AG10803 (cell line): ENCODE data around the gene COA5.

Experiments
- DNase-seq: peaks from one replicate; pipeline ENCODE4 v3.0.0; 2010; ENCODE audit warnings: low read depth
- H3K4me3 ChIP-seq: 2 replicates; pipeline ENCODE4 v1.5.1; 2011; ENCODE audit warnings: mild to moderate bottlenecking, low read length, control low read depth
- TF ChIP-seq, protein P1 (sequence below): conservative IDR thresholded peaks from 2 replicates; pipeline ENCODE4 v1.5.1; 2011; ENCODE audit warnings: mild to moderate bottlenecking, low read length, control low read depth, inconsistent platforms

COA5 gene

GRCh38 chr2:98580656-98581284, 27.5 kb downstream of the COA5 start:
- DNase-seq, result no peak
- no peak overlapping the region for H3K4me3 ChIP-seq
- TF ChIP-seq, protein P1, sequence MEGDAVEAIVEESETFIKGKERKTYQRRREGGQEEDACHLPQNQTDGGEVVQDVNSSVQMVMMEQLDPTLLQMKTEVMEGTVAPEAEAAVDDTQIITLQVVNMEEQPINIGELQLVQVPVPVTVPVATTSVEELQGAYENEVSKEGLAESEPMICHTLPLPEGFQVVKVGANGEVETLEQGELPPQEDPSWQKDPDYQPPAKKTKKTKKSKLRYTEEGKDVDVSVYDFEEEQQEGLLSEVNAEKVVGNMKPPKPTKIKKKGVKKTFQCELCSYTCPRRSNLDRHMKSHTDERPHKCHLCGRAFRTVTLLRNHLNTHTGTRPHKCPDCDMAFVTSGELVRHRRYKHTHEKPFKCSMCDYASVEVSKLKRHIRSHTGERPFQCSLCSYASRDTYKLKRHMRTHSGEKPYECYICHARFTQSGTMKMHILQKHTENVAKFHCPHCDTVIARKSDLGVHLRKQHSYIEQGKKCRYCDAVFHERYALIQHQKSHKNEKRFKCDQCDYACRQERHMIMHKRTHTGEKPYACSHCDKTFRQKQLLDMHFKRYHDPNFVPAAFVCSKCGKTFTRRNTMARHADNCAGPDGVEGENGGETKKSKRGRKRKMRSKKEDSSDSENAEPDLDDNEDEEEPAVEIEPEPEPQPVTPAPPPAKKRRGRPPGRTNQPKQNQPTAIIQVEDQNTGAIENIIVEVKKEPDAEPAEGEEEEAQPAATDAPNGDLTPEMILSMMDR, result no peak

DNA sequence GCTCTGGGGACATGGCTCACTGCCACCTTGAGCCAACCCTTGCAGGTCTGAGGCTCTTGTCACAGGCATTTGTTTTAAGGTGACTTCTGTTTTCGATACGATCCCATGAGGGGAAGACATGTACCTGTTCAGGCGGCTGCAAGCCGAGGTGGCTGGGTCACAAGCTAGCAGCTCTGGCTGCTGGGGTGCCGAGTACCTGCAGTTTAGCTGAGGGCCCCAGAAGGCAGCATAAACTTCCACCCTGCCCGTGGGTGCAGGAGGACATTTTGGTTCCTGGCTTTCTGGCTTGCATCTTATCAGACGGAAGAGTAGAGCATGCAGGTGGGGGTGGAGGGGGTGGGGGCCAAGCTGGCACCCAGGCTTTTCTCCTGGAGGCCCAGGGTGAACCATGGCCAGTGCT, 28.4 kb downstream of the COA5 start:
- TF ChIP-seq, protein P1, result no peak
- H3K4me3 ChIP-seq, result no peak overlapping the region
- DNase-seq, result no peak

DNA sequence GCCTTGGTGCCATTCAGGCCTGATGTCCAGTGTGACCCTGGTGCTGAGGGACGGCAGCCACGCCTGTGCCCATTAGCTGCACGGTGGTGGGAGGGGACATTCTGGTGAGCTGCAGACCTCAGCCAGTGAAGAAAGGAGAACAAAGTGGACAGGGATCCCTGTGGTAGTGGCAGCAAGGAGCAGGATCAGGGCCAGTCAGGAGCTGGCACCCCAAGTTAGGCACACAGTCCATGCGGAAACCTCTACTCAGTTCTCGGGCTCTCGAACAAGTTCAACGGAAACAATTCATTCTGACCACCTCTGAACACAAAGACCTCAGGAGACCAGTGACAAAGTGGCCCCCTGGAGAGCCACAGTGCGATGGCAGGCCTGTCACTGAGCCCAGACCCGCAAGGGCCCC, 30.1 kb downstream of the COA5 start:
- TF ChIP-seq, protein P1, result no peak
- H3K4me3 ChIP-seq, result no peak overlapping the region

DNA sequence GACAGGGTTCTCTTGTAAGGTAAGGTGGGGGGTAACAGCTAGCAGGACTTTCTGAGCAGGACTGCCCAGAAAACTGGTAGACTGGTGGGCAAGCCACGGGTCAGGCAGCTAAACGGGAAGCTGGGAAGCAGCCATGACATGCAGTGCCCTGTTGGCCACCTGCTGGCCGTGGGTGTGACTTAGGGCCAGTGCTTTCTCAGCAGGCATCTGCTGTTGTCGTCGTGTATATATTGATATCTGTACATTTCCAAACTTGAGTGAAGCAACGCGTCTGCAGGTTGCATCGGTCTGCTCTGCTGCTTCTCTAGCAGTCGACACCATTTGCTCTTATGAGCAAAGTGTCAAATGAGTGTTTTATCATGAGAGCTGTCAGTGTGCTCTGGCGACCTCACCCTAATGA, 31.0 kb downstream of the COA5 start:
- no peak overlapping the region for H3K4me3 ChIP-seq
- no peak for DNase-seq

More for the DNA sequence above, 30.1 kb downstream of the COA5 start:
- DNase-seq, result no peak

DNA sequence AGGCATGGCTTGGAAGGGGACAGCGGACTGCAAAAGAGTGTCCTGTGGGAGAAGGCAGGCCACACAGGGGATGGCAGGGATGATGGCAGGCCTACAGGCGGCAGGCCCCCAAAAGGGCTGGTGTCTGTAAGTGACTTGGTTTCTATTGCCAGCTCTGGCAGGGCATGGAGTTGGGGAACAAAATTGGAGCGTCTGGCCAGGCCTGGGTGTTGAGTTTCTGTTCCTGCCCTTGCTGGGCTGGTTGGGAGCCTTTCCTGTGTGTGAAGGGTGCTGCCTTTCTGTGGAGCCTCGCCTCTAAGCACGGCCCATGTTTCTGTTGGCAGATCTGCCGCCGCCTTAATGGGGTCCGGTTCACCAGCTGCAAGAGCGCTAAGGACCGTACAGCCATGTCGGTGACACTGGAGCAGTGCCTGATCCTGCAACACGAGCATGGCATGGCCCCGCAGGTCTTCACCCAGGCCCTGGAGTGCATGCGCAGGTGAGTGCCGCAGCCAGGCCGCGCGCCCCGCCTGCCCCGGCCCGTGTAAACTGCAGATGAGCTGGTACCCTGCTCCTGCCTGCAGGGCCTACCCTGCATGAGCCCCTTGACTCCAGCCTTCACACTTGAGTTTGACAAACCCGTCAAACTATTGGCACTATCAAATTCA, 31.5 kb downstream of the COA5 start:
- H3K4me3 ChIP-seq, result no peak overlapping the region
- TF ChIP-seq, protein P1, result no peak
- no peak for DNase-seq

More for the DNA sequence above, 31.0 kb downstream of the COA5 start:
- TF ChIP-seq, protein P1, result peak; percentile 20

DNA sequence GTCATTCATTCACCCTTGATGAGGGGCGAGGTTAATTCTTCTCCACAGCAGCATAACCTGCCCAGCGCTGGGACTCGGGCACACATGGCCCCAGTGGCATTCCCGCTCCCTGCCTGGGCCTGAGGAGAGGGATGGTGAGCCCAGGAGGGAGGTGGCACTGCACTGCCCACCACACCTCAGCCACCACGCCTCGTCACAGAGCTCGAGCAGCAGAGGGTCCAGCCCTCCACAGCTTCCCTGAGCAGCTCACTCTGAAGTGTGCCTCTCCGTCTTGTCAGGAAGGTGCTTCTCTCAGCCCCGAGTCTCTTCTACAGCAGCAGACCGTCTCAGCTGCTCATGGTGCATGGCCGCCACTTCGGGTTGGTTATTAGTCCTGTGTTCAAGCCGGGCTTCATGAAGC, 34.9 kb downstream of the COA5 start:
- no peak overlapping the region for H3K4me3 ChIP-seq
- no peak for DNase-seq
- TF ChIP-seq, protein P1, result no peak

GRCh38 chr2:98572676-98573075, 35.6 kb downstream of the COA5 start:
- no peak overlapping the region for H3K4me3 ChIP-seq
- TF ChIP-seq, protein P1, result no peak
- no peak for DNase-seq
